GM12801 (cell line): ENCODE results near the gene SORL1-AS1.

ENCODE experiments used
- CTCF ChIP-seq: IDR thresholded peaks from one replicate; pipeline ENCODE4 v1.5.1; 2011; ENCODE audit warnings: control low read depth; ENCODE audit not compliant: insufficient read length; ENCODE audit errors: extremely low read depth

Gene SORL1-AS1

GRCh38 chr11:121452609-121453150 is at the start of gene SORL1-AS1:
Gene SORL1-AS1 (minus strand): TSS chr11:121452967.
- TF ChIP-seq CTCF: no peak

- TF ChIP-seq CTCF: no peak
Measured at GRCh38 chr11:121500717-121501116, 48.0 kb upstream of the SORL1-AS1 start.

GRCh38 chr11:121500275-121500674 is 47.5 kb upstream of the SORL1-AS1 start:
- no peak for TF ChIP-seq CTCF

GRCh38 chr11:121499405-121499804 is 46.6 kb upstream of the SORL1-AS1 start:
- TF ChIP-seq CTCF: no peak

- TF ChIP-seq CTCF: no peak
Measured at GRCh38 chr11:121497176-121497998, 44.6 kb upstream of the SORL1-AS1 start.

- no peak for TF ChIP-seq CTCF
Measured at GRCh38 chr11:121494355-121495099, 41.8 kb upstream of the SORL1-AS1 start.

- TF ChIP-seq CTCF: no peak
Measured at GRCh38 chr11:121489823-121490222, 37.1 kb upstream of the SORL1-AS1 start.
